HL-60 (cell line): ENCODE measurements around the gene SFXN5.

Source experiments
- DNase-seq, 2 experiments: peaks; one replicate each; pipeline ENCODE4 v3.0.0-alpha.2; 2010 to 2020; ENCODE audit warnings: low read depth in 1 of 2, low spot score in 1 of 2
- H3K27ac ChIP-seq: fragments of 250-450 bp; sonication (Bioruptor Pico); replicated peaks from 2 replicates; pipeline ENCODE4 v1.5.1; 2020; ENCODE audit warnings: mild to moderate bottlenecking, moderate library complexity
- H3K27me3 ChIP-seq: fragments of 250-450 bp; sonication (Bioruptor Pico); 2 replicates; pipeline ENCODE4 v1.5.1; 2021; ENCODE audit warnings: mild to moderate bottlenecking, moderate library complexity; ENCODE audit not compliant: insufficient read depth, poor library complexity, severe bottlenecking
- H3K4me3 ChIP-seq: replicated peaks from 2 replicates; pipeline ENCODE4 v1.5.1; 2011; ENCODE audit warnings: mild to moderate bottlenecking, control low read depth, low read length; ENCODE audit not compliant: insufficient read depth
- CTCF ChIP-seq: IDR thresholded peaks from one replicate; pipeline ENCODE4 v1.5.1; 2011; ENCODE audit warnings: low read length, control low read depth, inconsistent platforms; ENCODE audit not compliant: insufficient read depth
- GABPA ChIP-seq: IDR thresholded peaks from 2 replicates; pipeline ENCODE4 v1.6.1; 2012; ENCODE audit warnings: low read depth
- POLR2AphosphoS5 ChIP-seq: IDR thresholded peaks from 2 replicates; pipeline ENCODE4 v1.6.1; 2012; ENCODE audit warnings: low read depth
- REST ChIP-seq: IDR thresholded peaks from 2 replicates; pipeline ENCODE4 v1.6.1; 2012; ENCODE audit warnings: low read depth; ENCODE audit not compliant: insufficient replicate concordance
- SPI1 ChIP-seq: IDR thresholded peaks from 2 replicates; pipeline ENCODE4 v1.6.1; 2012; ENCODE audit warnings: low read depth, mild to moderate bottlenecking, borderline replicate concordance

Gene SFXN5

GRCh38 chr2:73032702-73033097, 38.8 kb downstream of the SFXN5 start:
- peak in 1 of 2 experiments; percentile 41 for DNase-seq
- H3K4me3 ChIP-seq = no peak overlapping the region
- peak overlapping the region; percentile 88 for H3K27ac ChIP-seq
- H3K27me3 ChIP-seq = no peaks in the 10 kb centered on the region
- no peak for TF ChIP-seq CTCF
- TF ChIP-seq REST = no peak
- TF ChIP-seq SPI1 = no peak
- no peak for TF ChIP-seq GABPA
- no peak for TF ChIP-seq POLR2AphosphoS5

- no peak overlapping the region for H3K4me3 ChIP-seq
Measured at GRCh38 chr2:73031725-73032701, 39.5 kb downstream of the SFXN5 start.

More at GRCh38 chr2:73031725-73032701, 39.5 kb downstream of the SFXN5 start:
- DNase-seq = no peak
- TF ChIP-seq SPI1 (no peak), REST (no peak), GABPA (no peak), POLR2AphosphoS5 (no peak), CTCF (no peak)
- Histone ChIP-seq H3K27me3 (no peaks in the 10 kb centered on the region), H3K27ac (peak overlapping the region; percentile 88)
